NCI-H146 (cell line): ENCODE results near the gene C19orf25.
"Not testable (repeated sequence)": the region's sequence is repeated elsewhere in the genome, so short reads cannot be mapped to it uniquely, and the experiment has no call there.

Source experiments
- DNase-seq: peaks from one replicate; lab custom pipeline; 2025; lab: John Stamatoyannopoulos, UW

The C19orf25 gene

DNA sequence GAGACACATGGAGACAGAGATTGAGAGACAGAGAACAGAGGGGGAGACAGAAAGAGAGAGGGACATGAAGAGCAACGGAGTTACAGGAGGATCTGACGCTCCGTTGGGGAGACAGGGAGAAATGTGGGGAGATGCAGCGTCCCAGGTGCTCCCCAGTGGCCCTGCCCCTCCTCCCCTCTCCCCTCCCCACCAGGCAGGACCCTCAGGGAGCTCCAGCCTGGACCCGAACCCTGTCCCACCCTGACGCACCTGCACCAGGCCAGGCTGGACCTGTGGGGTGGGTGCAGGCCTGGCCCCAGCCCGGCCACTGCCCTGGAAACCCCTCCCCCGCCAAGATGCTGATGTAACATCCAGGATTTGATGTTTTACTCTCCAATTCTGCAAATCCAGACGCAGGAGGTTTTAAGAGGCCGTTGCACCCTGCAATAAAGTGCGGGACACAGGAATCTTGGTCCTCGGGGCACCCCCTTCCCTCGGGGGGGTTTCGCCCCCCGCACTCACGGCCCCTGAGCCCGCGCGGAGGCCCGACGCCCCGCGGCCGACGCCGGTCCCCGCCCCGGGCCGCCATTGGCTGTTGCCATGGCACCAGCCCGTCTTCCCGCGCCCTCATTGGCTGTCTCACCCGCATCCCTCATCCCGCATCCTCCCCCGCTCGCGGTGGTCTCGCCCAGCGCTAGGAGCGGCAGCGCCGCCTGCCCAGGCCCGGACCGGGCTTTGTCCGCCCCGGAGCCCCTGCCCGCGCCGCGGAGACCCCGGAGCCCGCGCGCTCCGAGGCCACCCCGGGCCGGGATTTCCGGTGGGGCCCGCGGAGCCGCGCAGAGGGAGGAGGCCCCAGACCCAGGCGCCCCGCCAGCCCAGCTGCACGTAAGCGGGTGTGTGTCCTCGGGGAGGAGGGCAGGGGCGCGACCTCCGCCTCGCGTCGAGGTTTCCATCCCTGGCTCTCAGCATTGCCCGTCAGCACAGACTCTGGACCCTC, 29.3 kb downstream of the C19orf25 start, which contains the start of gene APC2:
Gene APC2 (plus strand): TSS at position 655 of the 976 bp plus-strand sequence. CDS start 2,881 bp downstream, outside the sequence.
- peak; percentile 82 for DNase-seq

DNA sequence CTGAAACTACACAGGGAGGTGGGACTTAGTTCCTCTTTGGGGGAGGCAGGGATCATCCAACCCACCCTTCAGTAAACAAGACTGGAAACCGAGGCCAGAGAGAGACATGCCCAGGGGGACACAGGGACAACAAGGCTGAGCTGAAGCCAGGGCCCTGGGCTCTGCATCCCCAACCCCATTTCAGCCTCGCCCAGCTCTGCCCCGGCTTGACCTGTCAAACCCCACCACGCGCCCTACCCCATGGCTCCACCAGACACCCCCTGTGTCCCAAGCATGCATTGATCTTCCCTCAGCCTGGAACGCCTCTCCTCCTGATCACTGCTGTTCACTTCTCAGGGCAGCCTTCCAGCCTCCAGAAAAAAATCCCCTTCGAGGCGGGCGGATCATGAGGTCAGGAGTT, 31.1 kb downstream of the C19orf25 start:
- DNase-seq, result no peak

DNA sequence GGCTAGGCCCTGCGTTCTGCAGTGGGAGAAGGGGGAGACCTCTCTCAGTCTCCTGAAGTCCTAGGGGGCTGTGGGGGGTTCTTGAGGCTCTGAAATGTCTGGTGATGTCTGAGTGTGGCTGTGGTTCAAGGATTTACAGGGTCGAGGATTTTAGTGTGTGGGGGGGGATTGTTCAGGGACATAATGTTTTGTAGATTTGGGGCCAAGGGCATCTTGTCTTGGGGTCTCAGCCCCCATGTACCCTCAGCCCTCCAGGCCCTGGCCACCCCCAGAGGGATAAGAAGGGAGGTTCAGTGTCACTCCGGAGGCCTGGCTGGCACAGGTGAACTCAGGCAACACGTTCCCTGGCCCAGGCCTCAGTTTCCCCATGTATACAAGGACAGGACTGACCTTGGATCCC, 31.5 kb downstream of the C19orf25 start:
- no peak for DNase-seq

DNA sequence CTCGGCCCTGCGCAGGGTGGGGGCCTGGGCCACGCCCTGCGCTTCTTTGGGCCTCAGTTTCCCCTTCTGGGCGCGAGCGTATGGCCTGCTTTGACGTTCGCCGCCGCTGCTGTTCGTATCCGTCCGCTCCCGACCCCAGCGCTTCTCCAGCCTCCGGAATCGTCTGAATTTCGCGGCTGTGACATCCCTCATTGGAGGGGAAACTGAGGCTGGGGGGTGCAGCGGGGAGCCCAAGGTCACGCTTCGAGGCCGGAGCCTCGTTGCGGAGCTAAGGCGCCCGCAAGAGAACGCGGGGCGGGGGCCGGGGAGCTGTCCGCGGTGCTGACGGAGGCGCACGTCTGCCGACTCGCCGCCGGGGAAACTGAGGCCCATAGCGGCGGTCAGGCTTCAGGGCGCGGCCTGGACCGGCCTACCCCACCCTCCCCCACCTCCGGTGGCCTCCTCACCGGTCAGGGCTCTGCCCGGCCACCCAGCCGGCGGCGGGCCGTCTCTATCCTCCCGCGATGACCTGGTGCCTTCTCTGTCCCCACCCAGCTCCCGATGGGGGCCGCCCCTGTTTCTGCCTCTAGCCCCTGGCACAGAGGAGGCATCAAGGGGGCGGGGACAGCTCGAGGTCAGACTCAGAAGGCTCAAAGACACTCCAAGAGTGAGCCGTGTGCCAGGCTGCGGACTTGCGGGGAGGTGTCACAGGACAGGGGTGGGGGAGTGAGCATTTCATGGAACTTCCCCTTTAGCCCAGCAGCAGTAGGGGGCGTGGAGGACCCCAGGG, 32.1 kb downstream of the C19orf25 start:
- peak; percentile 28 for DNase-seq

DNA sequence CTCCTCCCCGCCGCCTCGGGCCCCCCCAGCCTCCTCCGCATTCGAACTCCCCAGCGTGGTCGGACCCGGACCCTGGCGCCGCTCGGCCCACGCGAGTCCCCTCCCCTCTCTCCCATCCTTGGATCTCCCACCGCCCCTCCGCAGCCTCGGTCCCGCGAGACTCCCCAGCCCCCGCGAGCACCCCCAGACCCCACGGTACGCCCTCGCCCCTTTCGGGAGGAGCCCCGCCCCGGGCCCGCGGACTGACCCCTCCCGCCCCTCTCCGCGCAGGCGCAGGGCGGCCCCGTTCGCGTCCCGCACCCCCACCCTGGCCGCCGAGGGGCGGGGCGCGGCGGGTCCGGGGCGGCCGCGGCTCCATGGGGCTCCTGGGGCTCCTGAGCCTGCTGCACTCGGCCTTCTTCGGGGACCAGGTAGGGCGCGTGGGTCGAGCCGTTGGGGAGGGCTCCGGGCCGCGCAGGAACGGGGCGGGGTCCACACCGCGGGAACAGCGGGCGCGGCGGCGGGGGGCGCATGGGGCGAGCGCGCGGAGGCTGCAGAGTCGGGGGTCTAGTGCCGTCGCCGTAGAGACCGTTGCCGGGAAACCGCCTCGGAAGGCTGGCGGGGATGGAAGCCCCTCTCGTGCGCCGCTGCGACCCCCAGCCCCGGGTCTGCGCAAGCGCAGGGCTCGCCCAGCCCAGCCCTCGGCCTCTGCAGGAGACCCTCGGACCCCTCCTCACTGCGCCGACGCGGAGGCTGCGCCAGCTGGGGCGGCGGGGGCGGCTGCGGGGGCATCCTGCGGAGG, 32.9 kb downstream of the C19orf25 start:
- DNase-seq, result peak; percentile 67

DNA sequence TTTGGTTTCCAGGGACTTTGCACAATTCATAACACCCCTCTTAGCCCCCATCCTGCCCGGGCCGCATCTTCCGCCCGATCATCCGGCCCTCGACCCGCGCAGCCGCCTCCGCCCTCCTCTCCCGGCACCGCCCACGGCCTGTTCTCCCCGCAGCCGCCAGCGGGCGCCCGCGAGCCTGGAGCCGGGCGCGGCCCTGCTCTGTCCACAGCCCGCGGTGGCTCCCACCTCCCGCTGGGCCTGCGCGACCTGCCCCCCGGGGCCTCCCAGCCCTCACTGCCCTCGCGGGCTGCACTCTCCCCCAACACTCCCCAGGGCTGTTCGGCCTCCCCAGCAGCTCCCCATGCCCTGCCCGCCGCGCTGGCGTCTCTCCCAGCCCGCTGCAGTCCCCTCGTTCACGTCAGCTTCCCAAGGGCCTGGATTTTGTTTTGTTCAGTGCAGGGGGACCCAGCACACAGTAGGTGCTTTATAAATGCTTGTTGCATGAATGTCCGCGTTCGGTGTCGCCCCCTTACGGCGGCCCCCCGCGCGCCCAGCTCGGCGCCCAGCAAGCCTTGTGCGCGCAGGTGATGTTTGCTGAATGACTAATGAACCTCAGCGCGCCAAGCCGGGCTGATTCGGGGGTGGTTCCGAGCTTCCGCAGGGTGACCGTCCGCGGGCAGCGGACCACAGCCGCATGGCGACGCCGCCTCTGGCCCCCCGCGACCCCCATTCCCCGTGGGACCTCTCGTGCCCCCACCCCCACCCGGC, 33.7 kb downstream of the C19orf25 start:
- DNase-seq, result peak; percentile 60

DNA sequence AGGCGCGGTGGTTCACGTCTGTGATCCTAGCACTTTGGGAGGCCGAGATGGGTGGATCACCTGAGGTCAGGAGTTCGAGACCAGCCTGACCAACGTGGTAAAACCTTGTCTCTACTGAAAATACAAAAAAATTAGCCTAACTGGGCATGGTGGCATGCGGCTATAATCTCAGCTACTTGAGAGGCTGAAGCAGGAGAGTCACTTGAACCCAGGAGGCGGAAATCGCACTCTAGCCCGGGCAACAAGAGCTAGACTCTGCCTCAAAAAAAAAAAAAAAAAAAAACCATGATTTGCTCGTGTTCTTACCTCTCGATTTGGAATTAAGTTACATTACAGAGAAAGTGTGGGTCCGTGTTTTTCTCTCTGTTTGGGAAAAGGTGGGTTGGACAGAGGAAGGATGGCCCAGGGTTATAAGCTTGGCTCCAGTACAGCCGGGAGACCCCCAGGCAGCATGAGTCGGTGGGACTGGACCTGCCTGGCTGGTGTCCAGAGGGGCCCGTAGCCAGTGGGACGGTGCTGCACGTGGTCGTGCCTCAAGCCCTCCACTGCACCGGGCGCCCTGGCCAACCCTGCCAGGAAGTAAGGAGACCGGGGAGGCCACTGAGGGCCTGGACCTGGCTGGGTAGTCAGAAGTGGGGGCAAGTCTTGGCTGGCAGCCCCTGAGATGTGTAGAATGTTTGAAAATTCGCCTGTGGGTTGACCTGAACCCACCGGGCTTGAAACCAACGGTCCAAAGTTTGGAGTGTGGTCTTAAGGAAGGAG, 37.2 kb downstream of the C19orf25 start:
- DNase-seq, result no peak

DNA sequence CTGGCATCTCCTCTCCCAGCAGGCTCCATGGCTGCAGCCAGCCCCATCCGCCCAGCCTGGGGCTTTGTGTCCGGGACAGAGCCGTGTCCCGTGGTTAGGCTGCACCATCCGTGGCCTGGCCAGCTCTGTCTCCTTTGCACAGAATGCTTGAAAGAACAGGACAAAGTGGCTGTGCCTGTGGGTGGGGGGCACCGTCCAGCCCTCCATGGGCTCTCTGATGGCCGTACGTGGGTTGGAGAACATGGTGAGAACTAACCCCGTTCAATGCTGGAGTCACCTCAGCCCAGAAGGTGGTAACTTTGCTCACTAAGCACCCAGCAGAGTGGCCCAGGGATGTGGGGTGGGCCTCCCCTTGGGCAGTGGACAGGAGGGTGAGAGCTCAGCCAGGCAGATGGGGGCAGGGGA, 38.0 kb downstream of the C19orf25 start:
- no peak for DNase-seq

DNA sequence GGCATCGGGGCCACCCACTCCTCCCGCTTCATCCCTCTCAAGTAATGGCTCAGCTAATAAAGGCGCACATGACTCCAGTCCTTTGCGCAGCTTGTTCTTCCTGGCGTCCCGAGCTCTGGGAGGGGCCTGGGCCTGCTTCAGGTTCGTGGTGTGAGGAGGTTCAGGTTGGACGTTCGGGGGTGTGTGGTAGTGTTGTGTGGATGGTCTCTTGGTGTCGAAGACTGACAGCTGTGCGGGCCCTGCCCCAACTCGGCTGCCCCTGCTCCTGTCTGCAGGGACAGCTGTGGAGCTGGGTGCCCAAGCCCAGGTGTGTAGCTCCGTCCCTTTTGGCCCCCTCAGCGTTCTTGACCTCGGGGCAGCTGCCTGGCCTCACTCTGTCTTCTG, 38.6 kb downstream of the C19orf25 start:
- no peak for DNase-seq

DNA sequence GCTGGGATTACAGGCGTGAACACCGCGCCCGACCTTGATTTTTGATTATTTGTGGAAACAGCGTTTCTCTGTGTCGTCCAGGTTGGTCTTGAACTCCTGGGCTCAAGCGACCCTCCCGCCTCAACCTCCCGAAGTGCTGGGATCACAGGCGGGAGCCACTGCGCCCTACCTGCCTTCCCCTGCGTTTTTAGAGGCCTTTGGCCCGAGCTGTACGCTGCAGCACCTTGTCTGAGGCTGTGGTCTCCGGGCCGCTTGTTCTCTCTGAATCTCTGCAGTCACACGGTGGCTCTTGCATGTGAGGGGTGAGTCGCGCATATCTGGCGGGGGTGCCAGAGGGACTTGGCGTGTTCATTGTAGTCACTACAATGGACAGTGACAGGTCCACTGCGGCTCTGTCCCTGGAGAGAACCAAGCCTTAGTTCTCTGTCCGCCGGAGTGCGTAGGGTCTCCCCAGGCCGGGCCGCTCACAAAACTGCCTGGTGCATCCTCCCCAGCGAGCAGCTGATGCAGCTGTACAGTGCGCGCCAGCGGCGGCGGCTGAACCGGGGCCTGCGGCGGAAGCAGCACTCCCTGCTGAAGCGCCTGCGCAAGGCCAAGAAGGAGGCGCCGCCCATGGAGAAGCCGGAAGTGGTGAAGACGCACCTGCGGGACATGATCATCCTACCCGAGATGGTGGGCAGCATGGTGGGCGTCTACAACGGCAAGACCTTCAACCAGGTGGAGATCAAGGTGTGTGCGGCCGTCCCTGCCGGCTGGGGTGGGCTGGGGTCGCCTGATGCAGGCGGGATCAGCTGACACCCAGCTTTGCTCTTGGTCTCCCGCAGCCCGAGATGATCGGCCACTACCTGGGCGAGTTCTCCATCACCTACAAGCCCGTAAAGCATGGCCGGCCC, 39.2 kb downstream of the C19orf25 start:
- not testable (repeated sequence) for DNase-seq

DNA sequence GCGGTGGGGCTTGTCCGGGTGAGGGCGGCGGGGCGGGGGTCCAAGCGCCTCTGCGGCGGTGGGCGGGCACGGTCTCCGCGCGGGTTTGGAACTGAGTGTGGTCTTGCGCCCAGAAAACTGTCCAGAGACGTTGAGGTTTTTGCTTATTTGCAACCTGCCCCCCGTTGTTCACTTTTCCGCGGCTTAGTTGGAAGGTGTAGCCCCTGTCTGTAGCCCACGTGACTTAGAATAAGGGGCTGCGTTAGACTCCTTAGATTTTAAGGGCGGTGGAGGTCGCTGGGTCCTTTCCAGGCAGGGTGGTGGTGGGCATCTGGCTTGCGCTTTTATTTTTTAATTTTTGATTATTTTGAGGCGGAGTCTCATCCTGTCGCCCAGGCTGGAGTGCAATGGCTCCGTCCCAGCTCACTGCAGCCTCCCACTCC, 40.1 kb downstream of the C19orf25 start:
- DNase-seq, result no peak

DNA sequence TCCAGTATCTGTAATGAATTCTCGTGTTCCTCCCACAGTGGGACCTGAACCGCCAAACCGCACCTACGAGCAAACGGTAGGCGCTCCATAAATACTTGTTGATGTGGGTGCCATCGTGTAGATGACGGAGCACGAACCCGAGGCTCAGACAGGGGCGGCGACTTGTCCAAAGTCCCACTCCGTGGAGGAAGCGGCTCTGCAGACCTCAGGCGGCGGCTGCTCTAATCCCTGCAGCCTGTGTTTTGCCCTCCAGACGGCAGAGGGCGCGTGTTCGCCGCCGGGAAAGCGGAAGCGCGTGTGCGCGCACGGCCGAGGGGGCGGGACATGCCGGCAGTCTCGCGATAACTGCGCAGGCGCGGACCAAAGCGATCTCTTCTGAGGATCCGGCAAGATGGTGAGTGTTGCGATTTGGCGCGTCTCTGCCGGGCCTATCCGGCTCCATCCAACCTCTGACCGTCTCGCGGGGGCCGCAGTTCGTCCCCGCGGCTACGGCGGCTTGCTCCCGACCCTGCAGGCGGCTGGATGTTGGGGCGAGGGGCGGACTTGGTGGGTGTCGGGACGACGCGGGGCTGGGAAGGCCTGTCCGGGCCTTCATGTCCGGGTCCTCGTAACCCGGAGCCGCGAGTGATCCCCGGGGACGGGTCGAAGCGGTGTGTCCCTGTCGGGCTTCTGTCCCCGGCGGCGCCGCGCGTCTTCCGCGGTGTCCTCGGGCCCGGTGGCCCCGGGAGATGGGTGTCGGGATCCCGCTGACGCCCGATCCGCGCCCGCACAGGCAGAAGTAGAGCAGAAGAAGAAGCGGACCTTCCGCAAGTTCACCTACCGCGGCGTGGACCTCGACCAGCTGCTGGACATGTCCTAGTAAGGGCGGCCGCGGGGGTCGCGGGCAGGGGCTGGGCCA, 40.7 kb downstream of the C19orf25 start, which contains the start of gene RPS15:
Gene RPS15 (plus strand): TSS at position 362 of the 898 bp plus-strand sequence. CDS start 30 bp downstream, at position 392.
- DNase-seq, result peak; percentile 86

DNA sequence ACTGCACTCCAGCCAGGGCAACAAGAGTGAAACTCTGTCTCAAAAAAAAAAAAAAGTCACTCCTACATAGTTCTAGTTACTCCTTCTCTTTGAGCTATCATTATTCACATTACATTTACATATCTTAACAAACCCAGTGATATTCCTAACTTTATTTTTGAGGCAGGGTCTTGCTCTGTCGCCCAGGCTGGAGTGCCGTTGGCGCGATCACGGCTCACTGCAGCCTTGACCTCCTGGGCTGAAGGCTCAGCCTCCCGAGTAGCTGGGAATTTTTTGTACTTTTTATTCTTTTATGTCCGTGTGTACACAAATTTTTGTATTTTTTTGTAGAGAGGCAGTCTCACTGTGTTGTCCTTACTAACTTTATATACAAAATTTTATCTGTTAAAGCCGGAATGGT, 41.4 kb downstream of the C19orf25 start:
- no peak for DNase-seq

DNA sequence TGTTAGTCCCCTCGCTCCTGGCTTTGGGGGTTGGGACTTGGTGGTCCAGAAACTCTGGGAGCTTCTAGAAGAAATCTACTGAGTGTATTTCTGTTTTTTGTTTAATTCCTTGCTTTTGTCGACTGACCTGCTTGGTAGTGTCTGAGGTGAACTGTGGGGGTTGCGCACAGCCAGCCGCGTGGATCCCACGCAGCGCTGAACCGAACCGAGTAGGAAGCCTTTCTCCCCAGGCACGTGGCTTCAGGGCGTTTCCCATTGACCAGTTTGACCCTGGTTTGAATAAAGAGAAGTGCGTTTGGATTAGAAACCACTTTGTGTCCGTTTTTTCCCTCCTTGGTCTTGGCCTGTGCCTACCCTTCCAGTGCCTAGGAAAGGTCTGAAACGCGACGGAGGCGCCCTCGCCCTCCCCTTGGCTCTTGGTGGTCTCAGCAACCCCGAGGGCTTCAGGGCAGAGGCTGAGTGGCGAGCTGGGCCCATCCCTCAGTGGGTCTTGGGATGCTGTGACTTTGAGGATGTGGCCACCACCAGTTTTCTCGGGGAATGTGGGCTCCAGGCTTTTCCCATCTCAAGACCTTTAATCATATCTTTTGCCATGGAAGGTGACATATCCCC, 43.5 kb downstream of the C19orf25 start:
- DNase-seq, result no peak

DNA sequence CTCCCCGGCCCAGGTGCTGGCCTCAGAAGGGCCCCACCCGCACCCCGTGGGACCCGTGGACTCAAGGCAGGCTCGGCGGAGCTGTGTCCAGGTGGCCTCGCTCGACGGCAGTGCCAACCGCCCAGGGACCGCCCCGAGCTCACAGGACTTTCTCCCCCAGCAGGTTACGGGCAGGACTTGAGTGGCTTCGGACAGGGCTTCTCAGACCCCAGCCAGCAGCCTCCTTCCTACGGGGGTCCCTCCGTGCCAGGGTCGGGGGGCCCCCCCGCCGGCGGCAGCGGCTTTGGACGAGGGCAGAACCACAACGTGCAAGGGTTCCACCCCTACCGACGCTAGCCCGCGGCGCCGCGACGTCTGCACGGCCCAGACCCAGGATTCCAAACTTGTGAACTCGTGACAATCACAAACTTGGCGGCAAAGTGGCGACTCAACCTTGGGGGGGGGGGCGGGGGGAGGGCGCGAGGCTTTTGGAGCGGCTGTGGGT, 44.4 kb downstream of the C19orf25 start:
- DNase-seq, result no peak

DNA sequence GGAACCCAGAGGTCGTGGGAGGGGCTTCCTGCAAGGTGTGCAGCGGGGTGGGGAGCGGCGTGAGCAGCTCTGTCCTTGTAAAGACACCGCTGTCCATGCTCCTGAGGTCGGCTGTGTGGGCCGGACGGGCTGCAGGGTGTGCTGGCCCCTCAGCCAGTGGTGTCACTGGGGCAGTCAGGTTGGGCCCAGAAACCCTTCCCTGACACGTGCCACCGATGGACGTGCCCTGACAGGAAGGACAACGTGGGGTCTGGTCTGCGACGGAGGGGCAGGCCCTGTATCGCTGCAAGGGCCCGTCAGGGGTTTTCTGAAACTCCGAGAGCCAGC, 45.0 kb downstream of the C19orf25 start:
- DNase-seq, result no peak

DNA sequence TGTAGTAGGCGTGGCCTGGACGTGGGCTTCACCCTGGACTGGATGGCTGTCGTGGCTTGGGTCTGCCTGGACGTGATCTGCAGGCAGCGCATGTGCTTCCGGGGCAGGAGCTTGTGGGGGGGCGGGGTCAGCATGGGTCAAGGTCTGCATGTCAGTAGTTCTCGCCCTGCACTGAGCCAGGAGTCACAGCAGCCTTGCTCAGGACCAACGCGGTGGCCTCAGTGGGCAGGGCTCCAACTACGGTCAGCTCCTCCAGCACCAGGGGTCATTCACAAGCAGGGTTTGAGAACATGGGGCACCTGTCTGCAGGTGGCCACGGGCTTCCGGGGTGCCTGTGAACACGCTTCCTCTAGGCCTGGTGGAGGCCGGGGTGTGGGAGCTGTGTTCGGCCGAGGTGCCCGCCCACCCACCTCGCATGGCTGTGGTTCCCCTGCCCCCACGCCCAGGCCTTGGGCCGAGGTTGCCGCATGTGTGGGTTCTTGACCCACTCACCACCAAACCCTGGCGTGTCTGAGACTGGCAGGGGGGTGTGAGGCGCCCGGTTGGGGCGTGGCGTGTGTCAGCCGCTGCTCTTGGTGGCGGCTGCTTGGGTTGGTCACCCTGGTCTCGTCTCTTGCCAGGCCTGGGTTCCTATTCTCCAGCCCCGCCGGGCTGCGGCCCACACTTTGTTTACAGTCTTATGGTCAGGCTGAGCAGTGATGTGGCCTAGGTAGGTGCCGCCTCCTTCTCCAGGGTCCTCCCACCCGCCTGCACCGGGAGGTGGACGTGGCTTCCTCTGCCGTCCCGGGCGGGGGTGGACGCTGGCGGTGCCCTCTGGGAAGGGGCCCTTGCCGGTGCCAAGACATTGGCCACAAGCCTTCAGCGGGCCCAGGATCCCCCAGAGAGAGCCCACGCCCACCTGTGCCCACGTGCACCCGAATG, 45.6 kb downstream of the C19orf25 start:
- DNase-seq, result no peak
